Renal cortical epithelial cell (primary cell): Measurements from ENCODE around the gene SLC23A1. TPM values are rescaled to one million over a fixed set of nuclear protein-coding genes. Genes with fewer than 3 reads are reported as not detected.
A peak's percentile ranks its signal among the peaks of the same experiment; 100 is the strongest.
"Not testable (repeated sequence)": the region's sequence is repeated elsewhere in the genome, so short reads cannot be mapped to it uniquely, and the experiment has no call there.

Source experiments
- DNase-seq: peaks from one replicate; pipeline ENCODE4 v3.0.0-alpha.2; 2011; ENCODE audit warnings: low read depth
- total RNA-seq: library from RNA; depleted of rRNA; stranded (reverse); fragments of >200 nt; gene quantifications from 2 replicates; pipeline ENCODE4 v1.2.3, GENCODE V29; 2014

Gene SLC23A1
- total RNA-seq, 1 donor from 2014 or later: 3.0 TPM

DNA sequence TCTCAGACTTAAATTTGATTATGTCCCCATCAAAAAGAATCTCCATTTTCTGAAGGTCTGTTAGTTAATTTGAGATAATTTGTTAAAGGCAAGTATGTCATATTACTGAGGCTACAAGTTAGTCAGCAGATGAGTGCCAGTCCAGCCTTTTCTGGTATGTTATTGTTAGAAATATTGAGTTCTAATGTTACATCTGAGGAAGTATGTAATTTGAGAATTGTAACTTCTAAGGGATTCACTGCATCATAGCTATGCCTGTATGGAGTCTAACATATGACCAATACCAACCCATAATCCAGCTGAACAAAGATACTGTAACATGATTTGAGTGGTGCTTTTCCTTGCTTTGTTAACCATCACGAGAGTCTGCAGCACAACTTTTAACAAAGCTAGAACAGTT lies 13.9 kb downstream of the SLC23A1 start:
- DNase-seq: no peak

DNA sequence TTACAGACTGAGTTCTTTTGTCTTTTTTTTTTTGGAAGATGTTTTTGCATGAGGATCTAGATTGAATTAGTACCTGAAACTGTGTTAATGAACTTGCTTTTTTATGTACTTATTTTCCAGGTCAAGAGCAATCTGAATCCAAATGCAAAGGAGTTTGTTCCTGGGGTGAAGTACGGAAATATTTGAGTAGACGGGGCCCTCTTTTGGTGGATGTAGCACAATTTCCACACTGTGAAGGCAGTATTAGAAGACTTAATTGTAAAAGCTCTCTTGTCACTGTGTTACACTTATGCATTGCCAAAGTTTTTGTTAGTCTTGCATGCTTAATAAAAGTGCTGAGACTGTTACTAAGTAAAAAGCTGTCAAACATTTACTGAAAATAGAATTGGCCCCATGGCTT lies 14.5 kb downstream of the SLC23A1 start:
- no peak for DNase-seq

DNA sequence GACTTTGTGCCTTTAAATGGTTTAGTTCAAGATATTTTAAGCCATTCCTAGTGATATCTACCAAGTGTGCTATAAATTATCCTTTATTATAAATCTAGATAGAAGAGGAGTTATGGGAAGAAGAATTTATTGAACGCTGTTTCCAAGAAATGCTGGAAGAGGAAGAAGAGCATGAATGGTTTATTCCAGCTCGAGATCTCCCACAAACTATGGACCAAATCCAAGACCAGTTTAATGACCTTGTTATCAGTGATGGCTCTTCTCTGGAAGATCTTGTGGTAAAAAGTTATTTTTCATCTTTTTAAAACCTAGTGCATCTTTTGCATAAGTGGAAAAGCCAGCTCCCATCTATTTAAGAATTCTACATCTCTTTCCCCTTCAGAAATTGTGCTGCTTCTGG lies 18.6 kb downstream of the SLC23A1 start:
- DNase-seq: no peak

DNA sequence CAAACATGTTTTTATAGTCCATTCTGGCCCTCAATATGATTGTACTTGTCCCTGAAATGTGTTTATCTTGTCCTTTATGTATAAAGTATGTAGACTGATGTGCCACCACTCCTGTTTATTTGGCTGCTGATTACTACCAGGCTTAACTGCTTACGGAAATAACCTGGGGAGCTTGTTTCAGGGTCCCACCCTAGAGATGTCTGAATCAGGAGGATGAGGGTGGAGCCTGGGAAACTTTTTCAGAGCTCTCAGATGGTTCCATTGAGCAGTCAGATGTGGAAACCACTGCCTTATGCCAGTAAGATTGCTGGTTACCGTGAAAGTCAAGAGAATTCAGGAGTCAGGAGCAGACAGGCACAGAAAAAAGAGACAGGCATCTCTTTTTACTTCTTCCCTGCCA lies 19.2 kb downstream of the SLC23A1 start:
- DNase-seq: peak; percentile 22

DNA sequence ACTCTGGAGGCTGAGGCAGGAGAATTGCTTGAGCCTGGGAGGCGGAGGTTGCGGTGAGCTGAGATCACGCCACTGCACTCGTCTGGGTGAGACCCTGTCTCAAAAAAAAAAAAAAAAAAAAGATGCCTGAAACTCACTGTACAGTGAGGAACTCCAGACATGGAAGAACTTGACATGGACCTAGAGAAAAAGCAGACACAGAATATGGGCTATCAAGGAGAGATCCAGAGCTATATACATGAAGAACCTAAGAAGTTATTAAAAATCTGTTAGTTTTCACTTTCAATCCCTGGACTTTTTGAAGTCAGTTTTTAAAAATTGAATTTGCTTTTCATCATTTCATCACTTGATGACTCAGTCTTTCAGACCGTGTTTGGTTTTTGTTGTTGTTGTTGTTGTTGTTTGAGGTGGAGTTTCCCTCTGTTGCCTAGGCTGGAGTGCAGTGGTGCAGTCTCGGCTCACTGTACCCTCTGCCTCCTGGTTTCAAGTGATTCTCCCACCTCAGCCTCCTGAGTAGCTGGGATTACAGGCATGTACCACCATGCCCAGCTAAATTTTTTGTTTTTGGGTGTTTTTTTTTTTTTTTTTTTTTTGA lies 21.2 kb downstream of the SLC23A1 start:
- no peak for DNase-seq

DNA sequence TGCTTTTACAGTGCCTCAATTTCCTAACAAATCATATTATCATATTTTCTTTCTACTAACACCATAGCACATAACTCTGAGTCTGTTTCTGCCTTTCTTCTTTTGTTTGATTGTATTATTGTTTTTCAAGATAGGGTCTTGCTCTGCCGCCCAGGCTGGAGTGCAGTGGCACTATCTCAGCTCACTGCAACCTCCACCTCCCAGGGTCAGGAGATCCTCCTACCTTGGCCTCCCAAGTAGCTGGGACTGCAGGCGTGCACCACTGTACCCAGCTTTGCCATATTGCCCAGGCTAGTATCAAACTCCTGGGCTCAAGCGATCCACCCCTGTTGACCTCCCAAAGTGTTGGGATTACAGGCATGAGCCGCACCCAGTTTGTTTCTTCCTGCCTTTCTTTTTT lies 22.7 kb downstream of the SLC23A1 start:
- DNase-seq: no peak

DNA sequence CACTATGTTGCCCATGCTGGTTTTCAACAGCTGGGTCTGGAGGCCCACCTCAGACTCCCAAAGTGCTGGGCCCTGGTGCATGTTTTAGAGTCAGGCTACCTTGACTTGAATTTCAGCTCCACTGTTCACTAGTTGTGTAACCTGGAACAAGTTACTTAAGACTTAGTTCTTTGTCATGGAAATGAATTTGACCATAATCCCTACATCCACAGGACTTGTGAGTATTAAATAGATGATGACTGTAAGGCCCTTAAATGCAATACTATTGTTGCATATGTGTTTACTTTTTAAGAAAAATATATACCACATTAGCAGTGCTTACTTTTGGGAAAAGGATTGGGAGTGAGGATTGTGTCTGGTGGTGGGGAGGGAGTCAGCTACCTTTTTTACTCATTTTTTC lies 25.0 kb downstream of the SLC23A1 start:
- no peak for DNase-seq

DNA sequence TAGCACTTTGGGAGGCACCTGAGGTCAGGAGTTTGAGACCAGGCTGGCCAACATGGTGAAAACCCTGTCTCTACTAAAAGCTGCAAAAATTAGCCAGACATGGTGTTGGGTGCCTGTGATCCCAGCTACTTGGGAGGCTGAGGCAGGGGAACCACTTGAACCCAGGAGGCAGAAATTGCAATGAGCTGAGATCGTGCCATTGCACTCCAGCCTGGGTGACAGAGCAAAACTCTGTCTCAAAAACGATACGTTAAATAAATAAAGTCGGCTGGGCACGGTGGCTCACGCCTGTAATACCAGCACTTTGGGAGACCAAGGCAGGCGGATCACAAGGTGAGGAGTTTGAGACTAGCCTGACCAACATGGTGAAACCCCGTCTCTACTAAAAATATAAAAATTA lies 27.2 kb downstream of the SLC23A1 start:
- DNase-seq: not testable (repeated sequence)

DNA sequence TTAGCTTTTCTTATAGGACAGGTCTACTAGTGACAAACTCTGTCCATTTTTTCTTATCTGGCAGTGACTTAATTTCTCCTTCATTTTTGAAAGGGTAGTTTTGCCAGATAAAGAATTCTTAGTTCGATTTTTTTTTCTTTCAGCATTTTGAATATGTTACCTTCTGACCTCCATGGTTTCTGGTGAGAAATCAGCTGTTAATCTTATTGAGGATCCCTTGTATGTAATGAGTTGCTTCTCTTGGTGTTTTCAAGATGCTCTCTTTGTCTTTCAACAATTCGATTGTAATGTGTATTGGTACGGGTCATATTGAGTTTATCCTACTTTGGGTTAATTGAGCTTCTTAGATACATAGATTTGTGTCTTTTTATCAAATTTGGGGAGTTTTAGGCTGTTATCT lies 28.9 kb downstream of the SLC23A1 start:
- DNase-seq: no peak

DNA sequence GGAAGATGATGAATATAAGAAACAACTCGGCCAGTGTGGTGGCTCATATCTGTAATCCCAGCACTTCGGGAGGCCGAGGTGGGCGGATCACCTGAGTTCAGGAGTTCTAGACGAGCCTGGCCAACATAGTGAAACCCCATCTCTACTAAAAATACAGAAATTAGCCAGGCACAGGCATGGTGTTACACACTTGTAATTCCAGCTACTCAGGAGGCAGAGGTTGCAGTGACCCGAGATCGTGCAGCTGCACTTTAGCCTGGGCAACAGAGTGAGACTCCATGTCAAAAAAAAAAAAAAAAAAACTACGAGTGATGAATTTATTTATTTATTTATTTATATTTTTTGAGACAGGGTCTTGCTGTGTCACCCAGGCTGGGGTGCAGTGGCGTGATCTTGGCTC lies 35.2 kb downstream of the SLC23A1 start:
- not testable (repeated sequence) for DNase-seq

DNA sequence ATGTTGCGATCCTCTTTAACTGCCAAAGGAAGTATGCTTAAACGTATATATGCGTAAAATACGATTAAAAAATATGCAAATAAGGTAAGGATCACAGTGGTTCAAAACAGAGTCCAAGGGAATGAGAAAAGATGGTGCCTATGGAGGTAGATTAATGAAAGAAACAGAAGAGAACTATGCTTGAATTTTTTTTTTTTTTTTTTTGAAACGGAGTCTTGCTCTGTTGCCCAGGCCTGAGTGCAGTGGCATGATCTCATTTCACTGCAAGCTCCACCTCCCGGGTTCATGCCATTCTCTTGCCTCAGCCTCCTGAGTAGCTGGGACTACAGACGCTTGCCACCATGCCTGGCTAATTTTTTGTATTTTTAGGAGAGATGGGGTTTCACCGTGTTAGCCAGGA lies 37.7 kb downstream of the SLC23A1 start:
- DNase-seq: not testable (repeated sequence)

DNA sequence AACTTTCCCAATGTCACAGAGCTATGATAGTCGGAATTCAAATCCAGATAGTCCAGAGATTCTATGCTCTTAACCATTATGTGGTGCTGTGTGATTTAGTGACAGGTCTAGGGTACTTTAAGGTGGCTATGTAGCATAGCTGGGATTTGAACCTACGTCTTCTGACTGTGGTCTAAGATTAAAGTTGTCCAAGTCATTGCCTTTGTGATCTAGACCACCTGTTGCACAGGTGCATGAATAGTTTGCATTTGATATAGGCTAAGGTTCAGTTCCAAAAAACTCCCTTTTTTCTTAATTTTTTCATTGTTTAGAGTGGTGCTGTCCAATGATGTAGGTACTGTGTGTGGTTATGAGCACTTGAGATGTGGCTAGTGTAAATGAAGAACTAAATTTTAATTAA lies 38.9 kb downstream of the SLC23A1 start:
- DNase-seq: no peak

DNA sequence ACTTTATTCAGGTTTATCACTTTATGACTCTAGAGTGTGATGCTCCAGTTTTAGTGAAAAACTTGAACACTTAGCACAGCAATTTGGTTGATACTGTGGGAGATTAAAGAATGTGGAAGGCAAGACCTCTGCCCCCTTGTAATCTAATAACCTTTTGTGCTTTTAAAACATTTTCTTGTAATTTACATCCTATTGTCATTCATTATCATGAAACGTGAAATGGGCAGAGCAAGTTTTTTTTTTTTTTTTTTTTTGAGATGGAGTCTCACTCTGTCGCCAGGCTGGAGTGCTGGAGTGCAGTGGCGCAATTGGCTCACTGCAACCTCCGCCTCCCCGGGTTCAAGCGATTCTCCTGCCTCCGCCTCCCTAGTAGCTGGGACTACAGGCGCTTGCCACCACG lies 39.6 kb downstream of the SLC23A1 start:
- DNase-seq: no peak

DNA sequence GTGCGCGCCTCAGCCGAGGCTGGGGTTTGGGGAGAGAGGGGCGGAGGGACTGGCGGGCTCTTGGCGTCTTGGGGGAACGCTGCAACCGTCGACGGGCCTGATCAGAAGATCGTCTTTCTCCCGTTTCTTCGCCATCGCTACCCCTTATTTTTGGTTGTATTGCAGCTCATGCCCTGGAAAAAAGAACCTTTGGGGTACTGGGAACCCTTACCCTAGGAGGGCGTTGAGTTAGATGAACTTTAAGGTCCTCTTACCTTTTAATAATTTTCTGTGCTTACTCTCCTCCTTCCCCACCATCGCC lies 40.7 kb downstream of the SLC23A1 start:
- no peak for DNase-seq

DNA sequence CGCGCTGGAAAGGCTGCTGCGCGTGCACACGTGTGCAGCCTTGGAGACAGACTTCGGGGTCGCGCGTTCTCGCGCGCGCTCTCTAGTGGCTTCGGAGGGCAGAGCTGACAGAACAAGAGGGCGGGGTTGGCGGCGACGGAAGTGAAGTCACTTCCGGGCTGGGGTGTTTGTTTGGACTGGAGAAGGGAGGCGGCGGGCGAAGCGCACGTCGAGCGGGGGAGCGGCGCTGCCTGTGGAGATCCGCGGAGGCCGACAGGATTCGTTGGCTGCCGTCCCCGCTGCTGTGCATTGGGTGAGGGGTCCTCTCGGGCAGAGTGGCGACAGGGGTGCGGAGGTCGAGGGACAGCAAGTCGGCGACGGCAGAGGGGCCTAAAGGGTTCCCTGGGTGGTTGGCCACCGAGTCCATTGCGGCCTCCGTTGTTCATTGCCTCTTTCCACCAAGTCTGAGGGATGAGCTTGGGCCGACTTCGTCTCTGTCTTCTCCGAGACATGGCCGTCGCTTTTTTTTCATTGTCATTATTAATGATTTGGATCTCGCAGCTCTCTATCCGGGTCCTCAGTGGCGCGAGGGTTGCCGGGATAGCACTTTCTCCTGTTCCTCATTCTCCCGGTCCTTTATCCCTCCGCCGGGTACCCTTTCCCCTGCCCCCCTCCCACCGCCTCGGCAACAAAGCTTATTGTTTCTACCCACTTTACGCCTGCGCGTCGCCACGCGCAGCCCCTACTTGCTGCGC lies 41.2 kb downstream of the SLC23A1 start, which contains the start of gene PAIP2:
TSS of gene PAIP2 (plus strand) at position 166 of the 734 bp plus-strand sequence. CDS start 21,931 bp downstream, outside the sequence.
- DNase-seq: peak; percentile 91

DNA sequence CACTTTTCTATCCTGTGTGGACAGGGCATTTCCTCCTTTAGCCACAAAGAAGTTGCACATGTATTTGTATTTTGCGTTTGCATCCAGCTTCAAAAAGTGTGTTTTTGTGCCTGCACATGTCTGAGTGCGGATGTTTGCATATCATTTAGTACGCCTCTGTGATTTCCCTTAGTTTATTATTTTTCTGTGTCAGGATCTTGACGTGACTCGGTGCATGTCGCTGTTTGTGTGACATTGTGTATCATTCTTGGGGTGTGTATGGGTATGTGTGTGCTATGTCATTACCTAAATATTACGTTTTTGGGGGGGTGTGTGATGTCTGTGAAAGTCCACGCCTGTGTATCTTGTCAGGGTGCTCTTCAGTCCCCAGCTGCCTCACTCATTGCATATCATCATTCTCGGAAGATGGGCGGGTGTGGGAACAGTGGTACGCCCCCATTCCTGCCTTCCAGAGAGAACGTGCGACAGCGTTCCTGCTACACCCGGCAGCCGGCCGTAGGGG lies 41.9 kb downstream of the SLC23A1 start:
- no peak for DNase-seq

DNA sequence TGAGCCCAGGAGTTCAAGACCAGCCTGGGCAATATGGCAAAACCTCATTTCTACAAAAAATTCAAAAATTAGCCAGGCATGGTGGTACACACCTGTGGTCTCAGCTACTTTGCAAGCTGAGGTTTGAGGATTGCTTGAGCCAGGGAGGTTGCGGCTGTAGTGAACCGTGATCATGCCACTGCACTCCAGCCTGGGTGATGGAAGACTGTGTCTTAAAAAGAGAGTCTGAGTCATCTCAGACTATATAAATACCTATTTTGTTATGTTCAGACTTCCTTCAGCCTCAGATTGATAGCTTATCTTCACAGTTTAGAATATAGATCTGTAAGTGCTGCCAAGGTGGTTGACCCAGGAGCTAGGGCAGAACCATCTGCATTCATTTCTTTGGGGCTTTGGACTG lies 43.0 kb downstream of the SLC23A1 start:
- DNase-seq: peak; percentile 11

DNA sequence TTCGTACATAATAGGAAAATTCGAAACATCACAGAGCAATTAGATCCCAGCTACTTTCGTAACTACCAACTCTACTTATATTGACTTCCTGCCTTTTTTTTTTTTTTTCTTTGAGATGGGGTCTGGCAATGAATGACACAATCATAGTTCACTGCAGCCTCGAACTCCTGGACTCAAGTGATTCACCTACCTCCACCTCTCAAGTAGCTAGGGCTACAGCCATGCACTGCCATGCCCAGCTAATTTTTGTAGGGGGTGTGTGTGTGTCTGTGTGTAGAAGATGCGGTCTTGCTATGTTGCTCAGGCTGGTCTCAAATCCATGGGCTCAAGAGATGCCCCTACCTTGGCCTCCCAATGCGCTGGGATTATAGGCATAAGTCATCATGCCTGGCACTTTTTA lies 47.3 kb downstream of the SLC23A1 start:
- no peak for DNase-seq

Other genes starting within 250 kb of the SLC23A1 start
- 59.7 and 160 TPM in 2 replicates for gene SIL1, start 184.9 kb downstream of the SLC23A1 start, total RNA-seq
- 280 and 486 TPM in 2 replicates for gene MATR3, start 89.6 kb downstream of the SLC23A1 start, total RNA-seq
- 62.3 and 110 TPM in 2 replicates for gene PAIP2, start 41.4 kb downstream of the SLC23A1 start, total RNA-seq
- not detected in 2 replicates for gene MZB1, start 6.6 kb upstream of the SLC23A1 start, total RNA-seq
- gene PROB1, start 11.8 kb upstream of the SLC23A1 start, total RNA-seq: 0.52 and 2.8 TPM in 2 replicates
- 6.6 and 6.9 TPM in 2 replicates for gene SPATA24, start 20.8 kb upstream of the SLC23A1 start, total RNA-seq
- 6.3 and 11.1 TPM in 2 replicates for gene DNAJC18, start 56.2 kb upstream of the SLC23A1 start, total RNA-seq
- gene ECSCR, start 79.4 kb upstream of the SLC23A1 start, total RNA-seq: 0.17 and 0.40 TPM in 2 replicates
- gene SMIM33, start 87.7 kb upstream of the SLC23A1 start, total RNA-seq: not detected in 2 replicates
- 12.4 and 15.5 TPM in 2 replicates for gene STING1, start 99.5 kb upstream of the SLC23A1 start, total RNA-seq
- gene UBE2D2, start 178.0 kb upstream of the SLC23A1 start, total RNA-seq: 78.2 and 86.7 TPM in 2 replicates